HL-60 (cell line): ENCODE measurements around the gene ALDH2.
A peak's percentile ranks its signal among the peaks of the same experiment; 100 is the strongest.

ENCODE experiments used
- DNase-seq, 2 experiments: peaks; one replicate each; pipeline ENCODE4 v3.0.0-alpha.2; 2010 to 2020; ENCODE audit warnings: low read depth in 1 of 2, low spot score in 1 of 2
- H3K27ac ChIP-seq: fragments of 250-450 bp; sonication (Bioruptor Pico); replicated peaks from 2 replicates; pipeline ENCODE4 v1.5.1; 2020; ENCODE audit warnings: mild to moderate bottlenecking, moderate library complexity
- H3K27me3 ChIP-seq: fragments of 250-450 bp; sonication (Bioruptor Pico); 2 replicates; pipeline ENCODE4 v1.5.1; 2021; ENCODE audit warnings: mild to moderate bottlenecking, moderate library complexity; ENCODE audit not compliant: insufficient read depth, poor library complexity, severe bottlenecking
- H3K4me3 ChIP-seq: replicated peaks from 2 replicates; pipeline ENCODE4 v1.5.1; 2011; ENCODE audit warnings: mild to moderate bottlenecking, control low read depth, low read length; ENCODE audit not compliant: insufficient read depth
- CTCF ChIP-seq: IDR thresholded peaks from one replicate; pipeline ENCODE4 v1.5.1; 2011; ENCODE audit warnings: low read length, control low read depth, inconsistent platforms; ENCODE audit not compliant: insufficient read depth
- GABPA ChIP-seq: IDR thresholded peaks from 2 replicates; pipeline ENCODE4 v1.6.1; 2012; ENCODE audit warnings: low read depth
- POLR2AphosphoS5 ChIP-seq: IDR thresholded peaks from 2 replicates; pipeline ENCODE4 v1.6.1; 2012; ENCODE audit warnings: low read depth
- REST ChIP-seq: IDR thresholded peaks from 2 replicates; pipeline ENCODE4 v1.6.1; 2012; ENCODE audit warnings: low read depth; ENCODE audit not compliant: insufficient replicate concordance
- SPI1 ChIP-seq: IDR thresholded peaks from 2 replicates; pipeline ENCODE4 v1.6.1; 2012; ENCODE audit warnings: low read depth, mild to moderate bottlenecking, borderline replicate concordance

ALDH2 gene

GRCh38 chr12:111838353-111838752 is 71.6 kb downstream of the ALDH2 start:
- no peak for TF ChIP-seq CTCF
- no peak for TF ChIP-seq SPI1
- TF ChIP-seq REST: no peak
- no peak for TF ChIP-seq GABPA
- no peak for TF ChIP-seq POLR2AphosphoS5
- Histone ChIP-seq H3K27ac (no peak overlapping the region), H3K27me3 (no peaks in the 10 kb centered on the region), H3K4me3 (no peak overlapping the region)
- DNase-seq: no peak

GRCh38 chr12:111840807-111841206 is 74.1 kb downstream of the ALDH2 start:
- peak overlapping the region; percentile 87 for H3K27ac ChIP-seq
- peak overlapping the region; percentile 94 for H3K4me3 ChIP-seq
- TF ChIP-seq REST (no peak), SPI1 (no peak), CTCF (no peak), GABPA (no peak), POLR2AphosphoS5 (no peak)
- H3K27me3 ChIP-seq: no peaks in the 10 kb centered on the region
- DNase-seq: peak in 1 of 2 experiments; percentile 25

GRCh38 chr12:111841236-111841749 is 74.6 kb downstream of the ALDH2 start:
- no peak for DNase-seq
- Histone ChIP-seq H3K27me3 (no peaks in the 10 kb centered on the region), H3K27ac (peak overlapping the region; percentile 87), H3K4me3 (peak overlapping the region; percentile 94)
- TF ChIP-seq SPI1 (no peak), REST (no peak), GABPA (no peak), POLR2AphosphoS5 (no peak), CTCF (no peak)
